Measurements from ENCODE around the gene SLC2A13. TPM values are rescaled to one million over a fixed set of nuclear protein-coding genes. Genes with fewer than 3 reads are reported as not detected.

Gene SLC2A13
- total RNA-seq, 6 donors from 2014 or later: 9.9 to 25.9 (median 16.0) TPM

GRCh38 chr12:40107098-40107802 lies 1.4 kb upstream of the SLC2A13 start:
- peak; percentile 3 to 94 for DNase-seq
- H3K4me1 ChIP-seq: peaks cover 8 to 32% (median 29%) of the 10 kb centered on the region in 4 donors
- H3K9me3 ChIP-seq: no peaks in the 10 kb centered on the region
- TF ChIP-seq POLR2AphosphoS5 (IDR thresholded peaks at IDR 0.05) (peak in 1 of 2 donors; percentile 19), POLR2A (IDR thresholded peaks at IDR 0.05) (no peak), EP300 (IDR thresholded peaks at IDR 0.05) (no peak), CTCF (IDR thresholded peaks at IDR 0.05) (peak; percentile 71 to 91 (median 82))
- no peaks in the 10 kb centered on the region for H3K36me3 ChIP-seq
- peak overlapping the region in 2 of 4 donors; percentile 80 to 86 for H3K27ac ChIP-seq
- H3K27me3 ChIP-seq: no peaks in the 10 kb centered on the region
- ATAC-seq (ENCODE audit: low FRiP score in 2 of 2): peak; percentile 74 to 85
- peak overlapping the region in 3 of 4 donors; percentile 29 to 91 (median 47) for H3K4me3 ChIP-seq
- 18 to 20% methylated on average over 19 of the region's 19 CpGs for WGBS, 2 donors

GRCh38 chr12:40106655-40107054 lies 774 bp upstream of the SLC2A13 start:
- DNase-seq (no peak), ATAC-seq (ENCODE audit: low FRiP score in 2 of 2) (no peak)
- Histone ChIP-seq H3K9me3 (no peaks in the 10 kb centered on the region), H3K36me3 (no peaks in the 10 kb centered on the region), H3K27ac (peak overlapping the region in 2 of 4 donors; percentile 80 to 86), H3K4me1 (peaks cover 8 to 32% (median 29%) of the 10 kb centered on the region in 4 donors), H3K27me3 (no peaks in the 10 kb centered on the region), H3K4me3 (peak overlapping the region in 3 of 4 donors; percentile 47 to 91 (median 79))
- WGBS, 2 donors: 77 to 80% methylated on average over 6 of the region's 6 CpGs
- TF ChIP-seq POLR2AphosphoS5 (IDR thresholded peaks at IDR 0.05) (no peak), EP300 (IDR thresholded peaks at IDR 0.05) (no peak), POLR2A (IDR thresholded peaks at IDR 0.05) (no peak), CTCF (IDR thresholded peaks at IDR 0.05) (no peak)

GRCh38 chr12:40106202-40106533 lies 287 bp upstream of the SLC2A13 start:
- WGBS, 2 donors: 23 to 32% methylated on average over 6 to 7 of the region's 9 CpGs
- TF ChIP-seq POLR2AphosphoS5 (IDR thresholded peaks at IDR 0.05) (no peak), POLR2A (IDR thresholded peaks at IDR 0.05) (no peak), CTCF (IDR thresholded peaks at IDR 0.05) (no peak), EP300 (IDR thresholded peaks at IDR 0.05) (no peak)
- H3K36me3 ChIP-seq: no peaks in the 10 kb centered on the region
- peak overlapping the region; percentile 73 to 86 (median 77) for H3K27ac ChIP-seq
- DNase-seq: no peak
- H3K4me3 ChIP-seq: peak overlapping the region; percentile 60 to 91 (median 80)
- no peaks in the 10 kb centered on the region for H3K27me3 ChIP-seq
- H3K9me3 ChIP-seq: no peaks in the 10 kb centered on the region
- ATAC-seq (ENCODE audit: low FRiP score in 2 of 2): peak; percentile 14 to 31
- H3K4me1 ChIP-seq: peaks cover 8 to 32% (median 29%) of the 10 kb centered on the region in 4 donors

GRCh38 chr12:40105265-40105514 lies 691 bp downstream of the SLC2A13 start:
- ATAC-seq (ENCODE audit: low FRiP score in 2 of 2) (peak; percentile 78 to 79), DNase-seq (peak in 1 of 2 donors; percentile 61)
- Histone ChIP-seq H3K27ac (peak overlapping the region; percentile 73 to 86 (median 77)), H3K9me3 (no peaks in the 10 kb centered on the region), H3K27me3 (no peaks in the 10 kb centered on the region), H3K4me1 (peaks cover 8 to 32% (median 29%) of the 10 kb centered on the region in 4 donors), H3K36me3 (no peaks in the 10 kb centered on the region), H3K4me3 (peak overlapping the region; percentile 60 to 91 (median 80))
- 0% methylated on average over 5 of the region's 26 CpGs; no CpG with 5 or more reads in 1 of the 2 donors for WGBS, 2 donors
- TF ChIP-seq POLR2AphosphoS5 (IDR thresholded peaks at IDR 0.05) (no peak), CTCF (IDR thresholded peaks at IDR 0.05) (no peak), EP300 (IDR thresholded peaks at IDR 0.05) (no peak), POLR2A (IDR thresholded peaks at IDR 0.05) (no peak)

All from upper lobe of left lung (tissue), 6 donors.